H1 (cell line): ENCODE data around the gene HMCN1. TPM values are rescaled to one million over a fixed set of nuclear protein-coding genes. Genes with fewer than 3 reads are reported as not detected.

ENCODE experiments used
- CTCF ChIA-PET: fragments of 300-600 bp; sonication (Branson Sonifier 250); formaldehyde crosslinking; loops from one replicate; lab custom pipeline; 2021; ENCODE audit not compliant: partially characterized antibody; lab: Charles Lee
- POLR2A ChIA-PET: fragments of 300-600 bp; sonication (Branson Sonifier 250); formaldehyde crosslinking; loops from one replicate; lab custom pipeline; 2021; ENCODE audit warnings: inconsistent platforms; ENCODE audit not compliant: partially characterized antibody; lab: Charles Lee
- DNase-seq, 2 experiments: peaks; one replicate each; pipeline versions ENCODE4 v3.0.0 to v3.0.0-alpha.2; 2010 to 2022; ENCODE audit warnings: low spot score in 2 of 2, low read depth in 1 of 2, mixed read lengths in 1 of 2
- FAIRE-seq: peaks from 2 replicates; lab custom pipeline; 2011; peaks lifted over from hg19 to GRCh38; lab: Jason Lieb, UNC
- H2AFZ ChIP-seq: 2 replicates; pipeline ENCODE4 v1.8.1; 2012; ENCODE audit warnings: low read length, inconsistent platforms
- H2AK5ac ChIP-seq: 2 replicates; pipeline ENCODE4 v1.6.1; 2013; ENCODE audit warnings: low read depth, low read length
- H2BK120ac ChIP-seq: replicated peaks from 2 replicates; pipeline ENCODE3; 2013; ENCODE audit warnings: low read depth, low read length, inconsistent platforms
- H2BK12ac ChIP-seq: 2 replicates; pipeline ENCODE4 v1.6.1; 2013; ENCODE audit warnings: low read depth, low read length
- H2BK15ac ChIP-seq: 2 replicates; pipeline ENCODE4 v1.6.1; 2013; ENCODE audit warnings: low read length
- H2BK20ac ChIP-seq: 2 replicates; pipeline ENCODE4 v1.6.1; 2013; ENCODE audit warnings: low read length
- H2BK5ac ChIP-seq: 2 replicates; pipeline ENCODE4 v1.6.1; 2013; ENCODE audit warnings: low read depth, low read length
- H3K14ac ChIP-seq: 2 replicates; pipeline ENCODE4 v1.6.1; 2013; ENCODE audit warnings: inconsistent platforms; ENCODE audit not compliant: insufficient read length
- H3K18ac ChIP-seq: 2 replicates; pipeline ENCODE4 v1.6.1; 2013; ENCODE audit warnings: low read length; ENCODE audit errors: extremely low read depth
- H3K23ac ChIP-seq: 2 replicates; pipeline ENCODE4 v1.6.1; 2013; ENCODE audit warnings: inconsistent platforms; ENCODE audit not compliant: insufficient read length
- H3K23me2 ChIP-seq: 2 replicates; pipeline ENCODE4 v1.6.1; 2013; ENCODE audit warnings: low read depth, low read length
- H3K27ac ChIP-seq: 2 replicates; pipeline ENCODE4 v1.6.1; 2011; ENCODE audit warnings: low read depth, low read length, inconsistent platforms
- H3K27me3 ChIP-seq, 4 experiments: replicated peaks in 1 of 4; 1 replicate in 1 of 4; 2 replicates in 3 of 4; pipeline versions ENCODE4 v1.6.1 to v1.8.1; 2011 to 2013; ENCODE audit warnings: low read length in 3 of 4, mild to moderate bottlenecking in 3 of 4, inconsistent platforms in 2 of 4, mixed read lengths in 2 of 4, moderate library complexity in 1 of 4; ENCODE audit not compliant: control insufficient read depth in 3 of 4, insufficient read depth in 3 of 4; ENCODE audit errors: extremely low read depth in 1 of 4
- H3K36me3 ChIP-seq, 4 experiments: 2 replicates each; pipeline versions ENCODE4 v1.6.1 to v1.8.1; 2011 to 2013; ENCODE audit warnings: mild to moderate bottlenecking in 4 of 4, low read length in 3 of 4, moderate library complexity in 2 of 4, control low read depth in 1 of 4, inconsistent platforms in 1 of 4; ENCODE audit not compliant: insufficient read depth in 4 of 4, control insufficient read depth in 2 of 4
- H3K4ac ChIP-seq: replicated peaks from 2 replicates; pipeline ENCODE3; 2013; ENCODE audit warnings: low read length, low read depth, mixed read lengths, inconsistent platforms; ENCODE audit not compliant: insufficient read length
- H3K4me1 ChIP-seq, 4 experiments: replicated peaks in 1 of 4; 1 replicate in 1 of 4; 2 replicates in 3 of 4; pipeline versions ENCODE4 v1.6.1 to v1.8.1; 2011 to 2013; ENCODE audit warnings: low read length in 3 of 4, inconsistent platforms in 2 of 4, mixed read lengths in 1 of 4; ENCODE audit not compliant: insufficient read depth in 4 of 4, control insufficient read depth in 3 of 4
- H3K4me2 ChIP-seq, 2 experiments: 2 replicates each; pipeline versions ENCODE4 v1.6.1 to v1.8.1; 2011 to 2013; ENCODE audit warnings: low read depth in 2 of 2, low read length in 2 of 2, control low read depth in 1 of 2, inconsistent platforms in 1 of 2, mild to moderate bottlenecking in 1 of 2; ENCODE audit not compliant: insufficient read depth in 1 of 2
- H3K4me3 ChIP-seq, 4 experiments: fragments of 200-600, 300-600 bp in 1 of 4; sonication (generic), shearing (Covaris generic), sonication (Bioruptor Twin) in 1 of 4; 2 replicates each; pipeline versions ENCODE4 v1.5.1 to v1.8.1; 2011 to 2016; ENCODE audit warnings: low read length in 4 of 4, low read depth in 3 of 4, control low read depth in 2 of 4, inconsistent platforms in 2 of 4, mild to moderate bottlenecking in 2 of 4, mixed read lengths in 1 of 4, moderate library complexity in 1 of 4; ENCODE audit not compliant: insufficient read depth in 2 of 4; ENCODE audit errors: extremely low read depth in 1 of 4
- H3K56ac ChIP-seq: replicated peaks from 2 replicates; pipeline ENCODE3; 2013; ENCODE audit warnings: low read depth, mild to moderate bottlenecking, mixed read lengths, low read length, inconsistent platforms; ENCODE audit not compliant: insufficient read length
- H3K79me1 ChIP-seq: 2 replicates; pipeline ENCODE4 v1.6.1; 2013; ENCODE audit warnings: low read depth, low read length, control low read depth
- H3K79me2 ChIP-seq, 2 experiments: 2 replicates each; pipeline versions ENCODE4 v1.6.1 to v1.8.1; 2012 to 2013; ENCODE audit warnings: low read length in 2 of 2, mild to moderate bottlenecking in 2 of 2, inconsistent platforms in 1 of 2; ENCODE audit not compliant: insufficient read depth in 2 of 2, control insufficient read depth in 1 of 2
- H3K9ac ChIP-seq, 4 experiments: replicated peaks in 1 of 4; 1 replicate in 1 of 4; 2 replicates in 3 of 4; pipeline versions ENCODE4 v1.6.1 to v1.8.1; 2011 to 2013; ENCODE audit warnings: low read depth in 3 of 4, low read length in 3 of 4, control low read depth in 2 of 4, mild to moderate bottlenecking in 2 of 4, moderate library complexity in 2 of 4, inconsistent platforms in 1 of 4; ENCODE audit errors: extremely low read depth in 1 of 4
- H3K9me3 ChIP-seq, 2 experiments: 2 replicates each; pipeline versions ENCODE4 v1.6.1 to v1.8.1; 2012 to 2013; ENCODE audit warnings: mild to moderate bottlenecking in 2 of 2, moderate library complexity in 2 of 2, control low read depth in 1 of 2, inconsistent platforms in 1 of 2, low read depth in 1 of 2, low read length in 1 of 2, mixed read lengths in 1 of 2; ENCODE audit not compliant: insufficient read depth in 2 of 2
- H4K20me1 ChIP-seq, 2 experiments: replicated peaks in 1 of 2; 2 replicates each; pipeline versions ENCODE3 to v1.8.1; 2011 to 2013; ENCODE audit warnings: inconsistent platforms in 2 of 2, low read length in 2 of 2, mild to moderate bottlenecking in 1 of 2; ENCODE audit not compliant: insufficient read depth in 2 of 2, control insufficient read depth in 1 of 2
- H4K5ac ChIP-seq: 2 replicates; pipeline ENCODE4 v1.6.1; 2013; ENCODE audit warnings: low read length, low read depth, mixed read lengths, inconsistent platforms; ENCODE audit not compliant: insufficient read length
- H4K8ac ChIP-seq: 2 replicates; pipeline ENCODE4 v1.8.0; 2013; ENCODE audit warnings: mild to moderate bottlenecking, moderate library complexity, low read length, inconsistent platforms; ENCODE audit not compliant: insufficient read depth; ENCODE audit errors: extremely low read depth
- H4K91ac ChIP-seq: replicated peaks from 2 replicates; pipeline ENCODE3; 2013; ENCODE audit warnings: low read length, mixed read lengths, inconsistent platforms; ENCODE audit not compliant: insufficient read length
- ATF3 ChIP-seq: IDR thresholded peaks from 2 replicates; pipeline ENCODE4 v1.6.1; 2011; ENCODE audit warnings: low read depth, mild to moderate bottlenecking, low read length; ENCODE audit not compliant: insufficient read depth
- CBX5 ChIP-seq: fragments of 300-800, 300-1000 bp; sonication (generic); IDR thresholded peaks from 2 replicates; pipeline ENCODE4 v1.7.1; 2016; ENCODE audit warnings: antibody characterized with exemption, low read length, low read depth
- CREB1 ChIP-seq: IDR thresholded peaks from 2 replicates; pipeline ENCODE4 v1.6.1; 2012; ENCODE audit warnings: inconsistent platforms
- JUN ChIP-seq: IDR thresholded peaks from 2 replicates; pipeline ENCODE4 v1.6.1; 2011; ENCODE audit warnings: low read depth, mild to moderate bottlenecking, improper control_type of control experiment, low read length
- MAX ChIP-seq: IDR thresholded peaks from 2 replicates; pipeline ENCODE4 v1.6.1; 2012; ENCODE audit warnings: inconsistent platforms
- POLR2AphosphoS5 ChIP-seq: IDR thresholded peaks from 2 replicates; pipeline ENCODE4 v1.6.1; 2011; ENCODE audit warnings: low read depth, low read length
- RFX5 ChIP-seq: IDR thresholded peaks from 2 replicates; pipeline ENCODE4 v1.6.1; 2011; ENCODE audit warnings: low read depth, low read length, improper control_type of control experiment, borderline replicate concordance
- RNF2 ChIP-seq: fragments of 200-900, 300-1000 bp; sonication (generic); IDR thresholded peaks from 2 replicates; pipeline ENCODE4 v1.7.1; 2016; ENCODE audit warnings: borderline replicate concordance, low read depth, mild to moderate bottlenecking, antibody characterized with exemption, low read length; ENCODE audit not compliant: poor library complexity, severe bottlenecking; ENCODE audit errors: missing control alignments
- RXRA ChIP-seq: IDR thresholded peaks from 2 replicates; pipeline ENCODE4 v1.6.1; 2011; ENCODE audit warnings: low read depth, mild to moderate bottlenecking, low read length, moderate library complexity; ENCODE audit not compliant: insufficient read depth
- WGBS, 2 experiments: shearing (Covaris generic) in 1 of 2; methylation state at CpG; one replicate each; pipeline versions ENCODE4 v1.1.6 to v1.1.7; 2013 to 2015; ENCODE audit warnings: low lambda C conversion rate in 2 of 2, mixed read lengths in 2 of 2, inconsistent platforms in 1 of 2, low coverage in 1 of 2, missing lambda C conversion rate in 1 of 2; ENCODE audit not compliant: insufficient replicate concordance in 2 of 2, insufficient coverage in 1 of 2, insufficient read length in 1 of 2; ENCODE audit errors: extremely low coverage in 1 of 2, missing lambda C conversion rate in 1 of 2; 5-methylcytosine and 5-hydroxymethylcytosine counted together
- polyA plus RNA-seq, 7 experiments: library from polyadenylated mRNA; depleted of rRNA in 3 of 7; stranded (reverse) in 5 of 7; unstranded in 2 of 7; fragments of >200 nt in 5 of 7; fragments of 200-250 nt in 2 of 7; gene quantifications; 1 replicate in 5 of 7; 2 replicates in 1 of 7; 4 replicates in 1 of 7; pipeline versions ENCODE4 v1.2.1 to v1.2.3, GENCODE V29; 2011 to 2013; ENCODE audit warnings: missing spikeins in 2 of 7, mixed read lengths in 2 of 7
- total RNA-seq: library from RNA; stranded (reverse); fragmentation: NEBNext Ultra II Directional; extraction: Animal tissue kit (Norgen Biotek cat#: 25700); gene quantifications from 2 replicates; pipeline ENCODE4 v1.2.1, GENCODE V29; 2021

The HMCN1 gene
- total and polyA plus RNA-seq, 2 of the 8 experiments (the other 6 are each of a cell fraction or from before 2014, with no cell fraction given), result 13.8 to 14.6 TPM

- Histone ChIP-seq H3K14ac (no peak overlapping the region), H3K23me2 (no peaks in the 10 kb centered on the region), H2AK5ac (no peak overlapping the region), H4K5ac (no peak overlapping the region), H3K9me3 (0 out of 4 replicates have a peak, but pooled peaks cover 3% of the 10 kb centered on the region in 2 experiments), H2BK12ac (no peak overlapping the region), H3K4ac (no peak overlapping the region), H3K27ac (no peak overlapping the region), H2BK5ac (no peak overlapping the region), H3K79me1 (no peaks in the 10 kb centered on the region), H3K23ac (no peak overlapping the region), H3K79me2 (no peaks in the 10 kb centered on the region), H3K18ac (no peak overlapping the region), H2BK15ac (no peak overlapping the region), H4K8ac (no peak overlapping the region), H3K4me2 (no peak overlapping the region), H3K9ac (no peak overlapping the region), H2BK20ac (0 out of 2 replicates have a peak overlapping the region, but pooled peaks have one; percentile 43), H3K36me3 (no peaks in the 10 kb centered on the region), H3K56ac (no peak overlapping the region), H3K4me3 (no peak overlapping the region), H2AFZ (no peak overlapping the region), H4K91ac (no peak overlapping the region), H3K4me1 (no peaks in the 10 kb centered on the region), H3K27me3 (no peaks in the 10 kb centered on the region), H2BK120ac (no peak overlapping the region), H4K20me1 (no peaks in the 10 kb centered on the region)
- WGBS, 2 experiments, result 83% methylated on average over 5 of the region's 5 CpGs; no CpG with 5 or more reads in 1 of the 2 experiments
- DNase-seq (no peak), FAIRE-seq (no peak)
- ChIA-PET POLR2A (no interaction called here), CTCF (no interaction called here)
- TF ChIP-seq CREB1, result no peak
- TF ChIP-seq RFX5, result no peak
- no peak for TF ChIP-seq RXRA
- no peak for TF ChIP-seq MAX
- TF ChIP-seq CBX5, result no peak
- no peak for TF ChIP-seq RNF2
- TF ChIP-seq JUN, result no peak
- TF ChIP-seq POLR2AphosphoS5, result no peak
- TF ChIP-seq ATF3, result no peak
Measured at GRCh38 chr1:185934476-185935189, 200.4 kb downstream of the HMCN1 start.
